NCI-H748 treated with DMSO at 0.1 percent for 48 hours (cell line): ENCODE data around the gene LONP2.
"Not testable (repeated sequence)": the region's sequence is repeated elsewhere in the genome, so short reads cannot be mapped to it uniquely, and the experiment has no call there.

ENCODE experiments used
- DNase-seq: peaks from one replicate; lab custom pipeline; 2025; lab: John Stamatoyannopoulos, UW

LONP2 gene

DNA sequence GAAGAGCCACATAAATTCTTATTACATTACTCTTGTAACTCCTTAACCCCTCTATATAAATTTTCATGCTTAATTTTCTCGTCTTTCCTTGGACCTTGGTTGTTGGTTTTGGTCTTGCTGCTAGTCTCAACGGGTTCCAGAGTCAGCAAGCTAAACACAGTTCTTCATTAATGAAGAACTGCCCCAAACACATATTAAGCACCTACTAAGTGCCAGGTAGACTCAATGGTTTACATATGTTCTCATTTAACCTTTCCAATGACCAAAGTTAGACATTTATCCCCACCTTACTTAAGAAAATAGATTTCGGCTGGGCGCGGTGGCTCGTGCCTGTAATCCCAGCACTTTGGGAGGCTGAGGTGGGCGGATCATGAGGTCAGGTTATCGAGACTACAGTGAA, 126.1 kb downstream of the LONP2 start:
- no peak for DNase-seq

DNA sequence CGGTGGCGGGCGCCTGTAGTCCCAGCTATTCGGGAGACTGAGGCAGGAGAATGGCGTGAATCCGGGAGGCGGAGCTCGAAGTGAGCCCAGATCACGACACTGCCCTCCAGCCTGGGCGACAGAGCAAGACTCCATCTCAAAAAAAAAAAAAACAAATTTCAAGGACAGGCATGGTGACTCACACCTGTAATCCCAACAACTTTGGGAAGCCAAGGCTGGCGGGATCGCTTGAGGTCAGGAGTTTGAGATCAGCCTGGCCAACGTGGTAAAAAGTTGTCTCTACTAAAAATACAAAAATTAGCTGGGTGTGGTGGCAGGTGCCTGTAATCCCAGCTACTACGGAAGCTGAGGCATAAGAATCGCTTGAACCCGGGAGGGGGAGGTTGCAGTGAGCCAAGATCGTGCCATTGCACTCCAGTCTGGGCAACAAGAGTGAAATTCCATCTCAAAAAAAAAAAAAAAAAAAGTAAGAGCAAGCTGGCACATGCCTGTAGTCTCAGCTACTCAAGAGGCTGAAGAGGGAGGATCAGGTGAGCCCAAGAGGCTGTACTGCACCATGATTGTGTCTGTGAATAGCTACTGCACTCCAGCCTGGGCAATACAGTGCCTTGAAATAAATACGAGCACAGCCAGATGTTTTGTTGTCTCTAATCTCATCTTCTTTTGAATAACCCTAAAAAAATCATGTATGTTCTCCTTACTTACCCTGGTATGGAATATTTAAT, 126.7 kb downstream of the LONP2 start:
- DNase-seq = not testable (repeated sequence)

DNA sequence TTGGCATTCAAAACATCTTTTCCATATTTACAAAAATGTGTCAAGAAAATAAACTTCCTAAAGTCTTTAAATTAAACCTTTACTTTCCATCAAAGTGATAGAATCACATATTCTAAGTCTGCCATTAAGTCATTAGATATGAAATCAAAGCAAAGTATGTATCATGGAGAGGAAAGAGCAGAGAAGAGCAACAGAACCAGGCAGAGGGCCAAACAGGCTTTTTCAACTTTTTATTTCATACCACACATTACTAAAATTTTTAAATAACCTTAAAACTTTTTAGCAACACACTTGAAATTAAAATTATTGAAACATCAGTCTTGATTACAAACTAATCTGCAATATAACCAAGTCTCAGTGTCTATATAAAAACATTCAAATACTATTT, 127.3 kb downstream of the LONP2 start:
- no peak for DNase-seq

DNA sequence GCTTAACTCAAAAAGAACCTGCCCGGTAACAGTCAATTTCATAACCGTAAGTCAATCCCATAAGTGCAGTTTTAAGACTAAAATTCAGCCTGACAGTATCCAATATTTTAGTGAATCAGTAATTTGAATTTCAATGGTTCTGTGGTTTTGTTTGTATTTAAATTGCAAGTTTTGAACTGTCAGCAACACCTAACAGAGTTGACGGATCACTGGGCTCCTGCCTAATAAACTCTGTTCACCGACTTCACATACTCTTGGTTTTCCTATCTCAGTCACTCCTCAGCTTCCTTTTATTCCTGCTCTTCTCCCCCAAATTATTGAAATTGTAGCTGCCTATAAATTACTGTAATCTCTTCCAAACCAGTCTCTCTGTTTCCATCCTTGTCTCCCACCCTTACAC, 128.6 kb downstream of the LONP2 start:
- DNase-seq = no peak

DNA sequence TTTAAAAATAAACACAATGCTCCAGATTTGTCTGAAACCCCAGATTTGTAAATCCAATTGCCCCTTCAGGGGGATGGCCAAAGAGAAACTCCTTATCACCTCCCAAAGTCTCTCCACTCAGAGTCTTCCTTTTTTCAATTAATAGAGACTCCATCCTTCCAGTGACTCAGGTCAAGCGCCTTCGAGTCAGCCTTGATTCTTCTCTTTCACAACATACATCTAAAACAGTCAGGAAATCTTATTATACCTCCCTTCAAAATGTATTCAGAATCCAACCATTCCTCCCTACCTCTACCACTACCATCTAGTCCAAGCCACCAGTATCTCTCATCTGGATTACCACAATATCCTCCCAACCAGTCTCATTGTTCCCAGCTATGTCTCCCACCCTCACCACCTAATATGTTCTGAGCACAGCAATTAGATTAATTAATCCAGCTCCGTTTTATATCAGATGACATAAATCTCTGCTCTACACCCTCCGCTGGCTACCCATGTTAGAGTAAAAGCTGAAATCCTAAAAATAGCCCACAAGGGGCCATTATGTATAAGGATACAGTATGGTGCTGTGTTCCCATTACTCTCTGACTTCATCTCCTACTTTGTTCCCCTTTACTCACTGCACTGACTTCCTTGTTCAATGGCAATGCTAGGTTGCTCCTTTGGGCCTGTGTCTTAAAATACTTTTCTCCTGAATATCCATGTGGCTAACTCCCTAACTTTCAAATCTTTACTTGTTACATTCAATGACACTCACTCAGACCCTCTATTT, 129.3 kb downstream of the LONP2 start:
- DNase-seq = no peak

DNA sequence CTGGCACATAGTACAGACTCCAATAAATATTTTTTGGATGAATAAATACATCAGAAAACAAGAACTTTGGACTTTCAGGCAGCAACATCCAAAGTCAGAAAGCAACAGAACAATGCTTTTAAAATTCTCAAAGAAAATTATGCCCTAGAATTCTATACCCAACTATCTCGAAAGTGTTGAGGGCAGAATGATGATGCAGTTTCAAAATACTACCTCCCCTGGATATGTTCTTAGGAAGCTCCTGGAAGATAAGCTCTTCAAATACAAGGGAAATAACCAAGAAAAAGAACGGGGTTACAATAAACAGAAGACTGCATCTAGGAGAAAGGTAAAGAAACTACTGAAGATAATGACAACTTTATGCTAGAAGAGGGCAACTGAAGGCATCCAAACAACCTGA, 130.2 kb downstream of the LONP2 start:
- no peak for DNase-seq

DNA sequence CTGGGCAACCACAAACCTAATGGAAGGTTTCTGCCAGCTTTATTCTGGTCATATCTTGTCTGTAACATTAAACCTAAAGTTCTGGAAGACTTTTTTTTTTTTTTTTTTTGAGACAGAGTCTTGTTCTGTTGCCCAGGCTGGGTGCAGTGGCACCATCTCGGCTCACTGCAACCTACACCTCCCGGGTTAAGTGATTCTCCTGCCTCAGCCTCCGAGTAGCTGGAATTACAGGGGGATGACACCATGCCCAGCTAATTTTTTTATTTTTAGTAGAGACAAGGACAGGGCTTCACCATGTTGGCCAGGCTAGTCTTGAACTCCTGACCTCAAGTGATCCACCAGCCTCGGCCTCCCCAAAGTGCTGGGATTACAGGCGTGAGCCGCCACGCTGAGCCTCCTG, 133.2 kb downstream of the LONP2 start:
- DNase-seq = not testable (repeated sequence)

DNA sequence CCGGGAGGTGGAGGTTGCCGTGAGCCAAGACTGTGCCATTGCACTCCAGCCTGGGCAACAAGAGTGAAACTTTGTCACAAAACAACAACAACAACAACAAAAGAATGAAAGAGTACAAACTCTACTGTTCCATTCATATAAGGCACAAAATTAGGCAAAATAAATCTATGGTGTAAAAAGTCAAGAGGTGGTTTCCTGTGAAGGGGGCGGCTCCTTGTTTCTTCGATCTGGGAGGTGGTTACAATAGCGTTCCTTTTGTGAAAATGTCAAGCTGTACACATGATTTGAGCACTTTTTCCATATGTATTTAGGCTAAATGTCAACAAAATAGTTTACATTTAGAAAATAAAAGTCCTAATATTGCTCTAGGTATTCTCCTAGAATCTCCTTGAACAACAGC, 134.2 kb downstream of the LONP2 start:
- no peak for DNase-seq

DNA sequence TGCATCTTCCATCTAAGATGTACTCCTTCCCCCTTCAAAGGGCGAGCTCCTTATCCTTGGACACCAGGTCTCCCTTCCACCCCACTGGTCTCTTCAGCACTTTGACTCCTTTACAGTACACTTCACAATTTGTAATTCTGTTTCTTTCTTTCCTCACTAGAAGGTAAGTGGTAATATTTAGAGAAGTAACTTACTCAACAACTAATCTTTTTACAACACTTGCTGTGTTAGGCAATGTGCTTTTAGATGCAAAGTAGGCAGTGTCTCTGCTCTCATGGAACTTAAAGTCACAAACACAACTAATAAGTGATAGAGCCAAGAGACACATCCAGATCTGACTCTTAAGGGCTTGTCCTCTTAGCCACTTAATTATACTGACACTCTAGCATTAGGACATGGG, 134.7 kb downstream of the LONP2 start:
- DNase-seq = no peak

DNA sequence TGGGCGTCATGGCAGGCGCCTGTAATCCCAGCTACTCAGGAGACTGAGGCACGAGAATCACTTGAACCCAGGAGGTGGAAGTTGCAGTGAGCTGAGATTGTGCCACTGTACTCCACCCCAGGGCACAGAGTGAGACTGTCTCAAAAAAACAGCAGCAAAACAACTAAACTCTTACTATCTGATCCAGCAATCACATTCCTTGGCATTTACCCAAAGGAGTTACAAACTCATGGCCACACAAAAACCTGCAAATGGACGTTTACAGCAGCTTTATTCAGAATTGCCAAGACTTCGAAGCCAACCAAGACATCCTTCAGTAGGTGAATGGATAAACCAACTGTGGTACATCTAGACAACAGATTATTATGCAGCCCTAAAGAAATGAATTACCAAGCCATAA, 137.1 kb downstream of the LONP2 start:
- no peak for DNase-seq

DNA sequence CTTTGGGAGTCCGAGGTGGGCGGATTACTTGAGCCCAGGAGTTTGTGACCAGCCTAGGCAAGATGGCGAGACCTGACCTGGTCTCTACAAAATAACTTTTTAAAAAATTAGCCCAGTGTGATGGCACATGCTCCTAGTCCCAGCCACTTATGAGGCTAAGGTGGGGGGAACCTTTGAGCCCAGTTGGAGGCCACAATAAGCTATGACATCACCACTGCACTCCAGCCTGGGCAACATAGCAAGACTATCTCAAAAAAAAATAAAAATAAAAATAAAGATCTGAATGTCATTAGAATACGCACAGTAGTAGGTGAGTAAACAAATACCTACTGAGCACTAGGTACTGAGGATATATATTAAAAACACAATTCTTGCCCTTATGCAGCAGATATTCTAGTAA, 138.0 kb downstream of the LONP2 start:
- DNase-seq = no peak

DNA sequence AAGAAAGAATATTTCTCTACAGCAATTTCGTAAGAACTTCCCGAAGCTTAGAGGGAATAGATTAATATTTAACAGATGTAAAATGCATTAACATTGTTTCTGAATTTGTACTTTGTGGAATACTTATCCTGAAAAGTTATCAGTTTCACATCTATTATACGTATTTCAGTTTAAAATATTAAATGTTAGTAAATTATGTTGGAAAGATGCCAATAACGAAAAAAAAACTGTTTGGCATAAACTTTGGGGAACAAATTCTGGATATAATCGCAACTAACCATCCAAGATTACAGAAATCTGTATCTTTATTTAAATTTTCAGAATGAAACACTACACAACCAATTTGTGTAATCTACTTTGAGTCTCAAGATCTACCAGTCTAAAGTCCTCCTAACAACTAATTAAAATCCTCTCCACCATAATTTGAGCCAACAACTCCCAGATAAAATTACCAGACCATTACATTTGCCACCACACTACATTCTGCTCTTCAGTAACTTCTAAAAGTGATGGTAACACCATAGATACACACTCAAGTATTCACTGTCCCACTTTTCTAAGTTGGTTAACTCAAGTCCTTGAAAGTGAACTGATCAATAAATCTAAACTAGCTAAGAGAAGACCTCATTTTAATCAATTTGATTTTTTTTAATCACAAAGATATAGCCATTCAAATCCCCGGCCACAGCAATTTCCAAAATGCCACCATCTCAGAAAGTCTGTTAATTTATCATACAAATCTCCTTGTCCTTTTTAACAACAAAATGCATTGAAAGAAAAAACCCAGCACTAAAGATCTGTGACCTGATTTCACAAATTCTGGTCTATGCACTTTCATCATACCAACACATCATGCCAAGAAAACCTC, 139.1 kb downstream of the LONP2 start:
- no peak for DNase-seq

DNA sequence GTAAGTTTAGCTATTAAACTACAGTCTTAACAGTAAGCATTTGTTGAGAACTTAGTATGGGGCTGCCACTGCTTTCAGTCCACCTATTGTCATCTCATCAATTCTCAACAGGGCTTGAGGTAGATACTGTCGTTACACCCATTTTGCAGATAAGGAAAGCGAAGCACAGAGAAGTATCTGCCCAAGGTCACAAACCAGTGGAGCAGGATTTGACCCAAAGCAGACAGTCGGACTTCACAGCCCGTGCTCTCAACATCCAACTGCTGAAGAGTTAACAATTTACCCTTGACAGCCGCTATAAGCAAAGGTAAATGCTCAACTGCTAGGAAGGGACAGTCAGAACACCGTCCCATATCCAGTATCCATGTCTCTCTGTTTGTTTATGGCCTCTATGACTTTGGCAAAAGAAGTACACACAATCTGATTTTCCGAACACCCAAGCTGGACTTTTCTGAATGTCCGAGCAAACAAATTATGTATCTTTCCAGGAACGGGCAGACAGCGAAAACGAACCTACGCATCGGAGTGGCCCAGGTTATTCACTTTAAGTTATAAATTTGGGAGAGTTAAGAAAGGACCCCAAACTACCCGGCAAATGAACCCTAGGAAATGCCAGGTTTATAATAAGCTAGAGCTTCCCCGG, 139.9 kb downstream of the LONP2 start:
- no peak for DNase-seq

DNA sequence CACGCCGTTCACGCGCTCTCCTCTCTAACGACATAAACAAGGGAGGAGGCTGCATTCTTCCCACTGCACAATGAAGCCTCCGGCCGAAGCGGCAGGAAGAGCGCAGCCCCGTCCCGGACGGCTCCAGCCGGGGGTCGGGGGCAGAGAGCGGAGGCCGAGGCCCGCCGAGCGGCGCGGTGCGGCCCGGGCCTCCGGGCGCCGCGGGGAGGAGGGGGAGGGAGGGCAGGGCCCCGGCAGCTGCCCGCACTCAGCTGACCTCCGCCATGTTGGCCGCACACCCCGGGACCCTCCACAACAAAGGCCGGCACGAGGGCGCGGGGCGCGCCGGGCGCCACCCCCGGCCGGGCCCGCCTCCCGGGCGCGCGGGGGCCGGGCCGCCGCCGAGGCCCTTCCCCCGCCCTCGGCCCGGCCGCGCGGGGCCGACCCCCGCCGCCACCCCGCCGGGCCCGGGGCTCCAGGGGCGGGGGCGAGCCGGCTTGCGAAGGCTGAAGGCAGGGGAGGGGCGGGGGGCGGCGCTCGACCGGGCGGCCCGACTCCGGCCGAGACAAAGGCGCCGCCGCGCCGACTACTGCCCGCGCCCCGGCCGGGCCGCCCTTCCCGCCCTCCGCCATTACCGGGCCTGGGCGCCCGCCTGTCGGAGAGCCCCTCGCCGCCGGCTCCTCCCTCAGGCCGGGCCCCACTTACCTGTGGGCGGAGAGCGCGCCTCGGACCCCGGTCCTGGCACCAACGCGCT, 140.6 kb downstream of the LONP2 start:
- DNase-seq = no peak

DNA sequence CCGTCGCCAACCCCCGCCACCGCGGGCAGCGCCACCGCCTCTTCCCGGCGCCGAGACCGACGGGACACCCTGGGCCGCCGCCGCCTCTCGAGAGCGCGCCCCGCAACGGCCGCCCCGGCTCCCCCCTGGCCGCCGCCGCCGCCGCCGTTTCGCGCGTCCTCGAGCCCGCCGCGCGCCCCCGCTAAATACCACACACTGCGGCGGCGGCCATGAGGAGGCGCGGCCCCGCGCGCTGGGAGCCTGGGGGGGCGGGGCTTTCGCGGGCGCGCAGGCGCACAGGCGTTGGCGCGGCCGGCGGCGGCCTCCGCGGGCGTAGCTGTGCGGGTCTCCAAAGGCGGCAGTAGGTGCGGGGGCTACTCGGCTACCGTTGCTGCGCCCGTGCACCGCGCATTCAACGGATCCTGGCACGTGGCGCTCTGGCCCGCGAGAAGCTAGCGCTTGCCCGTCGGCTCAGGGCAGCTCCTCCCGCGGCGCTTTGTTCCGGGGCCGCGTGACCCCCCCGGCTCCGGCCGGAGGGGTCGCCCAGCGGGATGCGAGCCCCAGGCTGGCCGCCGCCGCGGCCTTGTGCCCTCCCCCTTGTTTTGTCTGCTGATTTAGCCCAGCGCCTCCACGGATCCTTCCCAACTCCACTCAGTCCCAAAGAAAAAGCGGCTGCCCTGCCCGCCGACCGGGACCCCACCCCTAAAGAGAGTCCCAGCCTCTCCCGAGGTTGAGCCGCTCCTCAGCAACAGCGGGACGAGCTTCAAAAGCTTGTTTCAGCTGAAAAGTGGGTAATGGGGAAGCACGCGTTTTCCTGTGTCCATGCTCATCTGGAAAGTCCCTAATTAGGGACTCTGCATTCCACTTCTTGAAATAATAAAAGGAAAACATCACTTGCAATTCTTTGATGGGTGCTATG, 141.4 kb downstream of the LONP2 start, which contains the start of gene SIAH1:
Gene SIAH1 (minus strand): TSS at position 161 of the 898 bp plus-strand sequence. CDS start 22,985 bp downstream, outside the sequence.
- peak; percentile 19 for DNase-seq

DNA sequence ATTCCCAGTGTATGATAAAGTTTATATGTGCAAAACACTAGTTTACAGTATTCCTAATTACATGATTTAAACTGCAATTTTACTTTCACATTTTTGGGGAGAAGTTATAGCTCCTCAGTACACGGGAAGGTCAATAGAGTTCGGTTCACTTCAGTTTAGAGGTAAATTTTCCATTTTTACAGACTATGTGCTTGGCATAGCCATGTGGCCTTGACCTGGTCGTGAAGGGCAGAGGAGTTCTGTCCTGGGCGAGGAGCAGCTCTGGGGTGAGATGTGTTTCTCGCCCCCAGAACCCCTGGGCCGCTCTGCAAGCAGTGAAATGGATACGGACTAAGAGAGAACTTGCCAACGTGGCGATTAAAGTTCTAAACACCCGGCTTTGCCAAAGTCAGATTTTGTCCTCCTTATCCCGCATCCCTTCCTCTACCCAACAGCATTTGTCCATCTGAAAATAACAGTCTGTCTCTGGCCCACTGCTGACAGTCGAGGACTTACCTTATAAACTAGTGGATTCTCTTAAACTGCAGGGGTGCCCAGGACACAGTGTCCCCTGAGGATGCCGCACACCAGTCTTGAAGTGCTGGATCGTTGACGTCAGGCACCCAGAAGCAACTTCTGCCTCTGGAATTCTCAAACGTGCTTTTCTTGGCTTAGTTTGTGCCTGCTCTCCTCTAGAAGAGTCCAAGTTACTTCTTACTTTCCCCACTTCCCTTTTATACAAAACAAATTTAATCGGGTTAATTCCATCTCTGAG, 142.6 kb downstream of the LONP2 start:
- DNase-seq = no peak

DNA sequence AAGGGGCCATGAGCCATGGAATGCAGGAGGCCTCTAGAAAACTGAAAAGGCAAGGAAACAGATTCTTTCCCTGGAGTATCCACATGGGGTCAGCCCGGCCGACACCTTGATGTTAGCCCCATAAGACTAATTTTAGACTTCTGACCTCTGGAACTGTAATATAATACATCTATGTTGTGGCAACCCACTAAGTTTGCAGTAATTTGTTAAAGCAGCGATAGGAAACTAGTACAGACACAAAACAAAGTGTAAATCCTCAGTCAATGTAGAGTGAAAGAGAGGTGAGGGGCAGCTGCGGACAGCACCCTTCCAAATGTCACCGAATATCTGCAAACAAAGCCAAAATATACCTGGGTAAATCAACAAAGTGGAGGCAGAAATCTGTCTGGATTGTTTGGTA, 148.3 kb downstream of the LONP2 start:
- DNase-seq = no peak

DNA sequence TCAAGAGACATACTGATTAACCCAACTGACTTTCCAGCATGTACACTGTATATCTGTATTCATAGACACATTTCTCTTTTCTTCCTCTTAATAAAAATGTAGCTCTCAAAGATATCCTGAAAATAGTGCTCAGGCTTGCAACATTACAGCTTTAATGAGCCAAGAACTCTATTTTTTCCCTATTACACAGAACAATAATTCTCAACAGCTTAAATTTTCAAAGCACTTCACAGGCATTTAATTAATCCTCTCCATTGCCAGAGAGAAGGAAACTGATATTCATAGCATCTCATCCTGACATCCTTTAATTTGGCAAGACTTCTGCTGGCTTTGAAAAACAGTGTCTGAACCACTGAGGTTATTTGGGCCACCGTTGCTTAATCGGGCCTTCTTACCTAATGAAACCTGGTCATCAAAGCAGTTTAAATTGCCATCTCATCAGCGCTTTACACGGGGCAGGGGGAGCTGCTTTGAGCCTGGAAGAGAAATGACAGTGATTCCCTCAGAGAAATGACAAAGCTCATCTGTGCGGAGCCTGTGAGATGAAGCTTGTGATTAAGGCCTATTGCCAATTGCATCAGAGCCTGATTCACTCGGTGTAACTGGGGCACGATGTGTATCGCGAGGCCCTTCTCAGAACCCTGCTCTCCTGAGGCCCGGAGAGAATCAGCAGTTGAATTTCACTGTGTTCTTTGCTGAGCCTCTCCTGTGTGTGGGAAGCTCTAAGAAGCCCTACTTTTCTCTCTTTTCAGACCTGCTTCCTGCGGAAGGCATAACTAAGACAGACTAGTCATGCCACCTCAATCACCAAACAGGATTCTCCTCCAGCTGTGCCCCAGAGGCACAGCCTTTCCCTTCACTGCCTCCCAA, 149.6 kb downstream of the LONP2 start:
- DNase-seq = no peak

DNA sequence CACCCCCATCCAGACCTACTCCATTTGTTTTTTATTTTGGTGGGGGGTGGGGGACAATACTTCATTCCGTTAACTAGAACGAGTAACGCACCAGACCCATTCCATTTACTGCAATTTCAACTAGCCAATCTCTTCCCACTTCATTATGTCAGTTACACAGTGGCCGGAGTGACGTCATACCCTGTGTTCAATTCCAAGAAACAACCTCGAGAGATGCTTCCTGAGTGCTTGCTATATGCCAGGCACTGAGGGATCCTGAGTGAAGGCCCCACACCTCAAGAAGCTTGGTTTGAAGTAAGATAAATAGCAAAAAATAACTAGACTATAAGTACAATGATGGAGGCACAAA, 150.2 kb downstream of the LONP2 start:
- DNase-seq = no peak
